ENCODE results near the gene KRTAP10-12. TPM values are rescaled to one million over a fixed set of nuclear protein-coding genes. Genes with fewer than 3 reads are reported as not detected.

The KRTAP10-12 gene
- total and polyA plus RNA-seq, 2 of the 4 experiments (the other 2 are of a cell fraction): not detected

DNA sequence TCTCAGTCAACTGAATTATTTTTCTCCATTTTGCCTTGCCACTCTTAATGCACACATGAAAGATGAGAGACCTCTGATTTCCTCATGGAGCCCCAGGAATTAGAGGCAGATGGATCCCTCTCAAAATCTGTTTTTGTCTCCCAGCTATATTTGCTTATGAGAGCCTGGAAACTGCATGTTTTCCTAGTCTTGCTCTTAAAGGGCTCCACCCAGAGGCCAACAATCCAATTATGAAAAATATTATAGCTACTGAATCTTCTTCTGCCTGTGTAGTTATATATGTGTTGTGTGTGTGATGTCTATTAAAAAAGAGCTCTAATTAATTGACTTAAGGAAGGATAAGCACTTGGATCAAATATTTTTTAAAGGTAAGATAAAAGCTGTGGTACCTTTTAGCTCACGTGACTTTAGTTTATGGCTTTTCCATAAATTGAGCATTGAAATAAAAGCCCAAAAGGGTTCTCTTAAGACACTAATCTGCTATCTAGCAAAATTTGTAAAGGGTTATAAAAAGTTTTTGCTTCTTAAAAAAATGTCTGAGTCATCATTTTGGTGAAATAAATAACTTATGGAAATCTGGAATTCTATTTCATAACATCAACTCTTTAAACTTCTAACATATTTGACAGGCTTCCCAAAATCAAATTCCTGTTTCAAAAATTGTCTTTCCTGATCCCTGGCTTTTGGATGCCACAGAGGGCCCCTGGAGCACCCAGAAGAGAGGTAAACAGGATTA, 45.6 kb downstream of the KRTAP10-12 start:
- H2AFZ ChIP-seq (replicated peaks; ENCODE audit: low read length, poor library complexity): no peak overlapping the region
- H3K4me2 ChIP-seq (ENCODE audit: low read depth, low read length): no peak overlapping the region
- no peak overlapping the region for H3K14ac ChIP-seq (replicated peaks; ENCODE audit: low read depth, low read length)
- H4K8ac ChIP-seq (ENCODE audit: low read depth in 2 of 2, low read length in 2 of 2): no peak overlapping the region
- CTCF ChIA-PET: interaction anchor here (1.0 to 1.4 kb wide), 3 partner anchors 12 to 396 kb away, joined by 3 read pairs; no protein-coding TSS in a partner anchor
- peaks cover 24% of the 10 kb centered on the region for H3K9me3 ChIP-seq (ENCODE audit: control insufficient read depth, insufficient read depth, low read length)
- H3K4ac ChIP-seq (ENCODE audit: low read depth, low read length): no peak overlapping the region
- H3K9ac ChIP-seq (ENCODE audit: low read depth, low read length): no peak overlapping the region
- TF ChIP-seq RAD21 (IDR thresholded peaks at IDR 0.05; ENCODE audit: low read length) (peak; percentile 23; the same call in 1 of the 2 replicates), RCOR1 (IDR thresholded peaks at IDR 0.05; ENCODE audit: insufficient replicate concordance, low read length) (no peak), BHLHE40 (IDR thresholded peaks at IDR 0.05; ENCODE audit: low read depth, low read length) (no peak), MAFK (IDR thresholded peaks at IDR 0.05; ENCODE audit: low read depth, low read length) (peak; percentile 83)
- TF ChIP-seq, protein P1, sequence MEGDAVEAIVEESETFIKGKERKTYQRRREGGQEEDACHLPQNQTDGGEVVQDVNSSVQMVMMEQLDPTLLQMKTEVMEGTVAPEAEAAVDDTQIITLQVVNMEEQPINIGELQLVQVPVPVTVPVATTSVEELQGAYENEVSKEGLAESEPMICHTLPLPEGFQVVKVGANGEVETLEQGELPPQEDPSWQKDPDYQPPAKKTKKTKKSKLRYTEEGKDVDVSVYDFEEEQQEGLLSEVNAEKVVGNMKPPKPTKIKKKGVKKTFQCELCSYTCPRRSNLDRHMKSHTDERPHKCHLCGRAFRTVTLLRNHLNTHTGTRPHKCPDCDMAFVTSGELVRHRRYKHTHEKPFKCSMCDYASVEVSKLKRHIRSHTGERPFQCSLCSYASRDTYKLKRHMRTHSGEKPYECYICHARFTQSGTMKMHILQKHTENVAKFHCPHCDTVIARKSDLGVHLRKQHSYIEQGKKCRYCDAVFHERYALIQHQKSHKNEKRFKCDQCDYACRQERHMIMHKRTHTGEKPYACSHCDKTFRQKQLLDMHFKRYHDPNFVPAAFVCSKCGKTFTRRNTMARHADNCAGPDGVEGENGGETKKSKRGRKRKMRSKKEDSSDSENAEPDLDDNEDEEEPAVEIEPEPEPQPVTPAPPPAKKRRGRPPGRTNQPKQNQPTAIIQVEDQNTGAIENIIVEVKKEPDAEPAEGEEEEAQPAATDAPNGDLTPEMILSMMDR (conservative IDR thresholded peaks at IDR 0.05; ENCODE audit: low read depth, low read length): 0 out of 2 replicates have a peak, but pooled peaks have one; percentile 17
- TF ChIP-seq, protein P2, sequence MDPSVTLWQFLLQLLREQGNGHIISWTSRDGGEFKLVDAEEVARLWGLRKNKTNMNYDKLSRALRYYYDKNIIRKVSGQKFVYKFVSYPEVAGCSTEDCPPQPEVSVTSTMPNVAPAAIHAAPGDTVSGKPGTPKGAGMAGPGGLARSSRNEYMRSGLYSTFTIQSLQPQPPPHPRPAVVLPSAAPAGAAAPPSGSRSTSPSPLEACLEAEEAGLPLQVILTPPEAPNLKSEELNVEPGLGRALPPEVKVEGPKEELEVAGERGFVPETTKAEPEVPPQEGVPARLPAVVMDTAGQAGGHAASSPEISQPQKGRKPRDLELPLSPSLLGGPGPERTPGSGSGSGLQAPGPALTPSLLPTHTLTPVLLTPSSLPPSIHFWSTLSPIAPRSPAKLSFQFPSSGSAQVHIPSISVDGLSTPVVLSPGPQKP (IDR thresholded peaks at IDR 0.05; ENCODE audit: borderline replicate concordance, low read depth, low read length): no peak
- POLR2A ChIA-PET (ENCODE audit: unreplicated experiment): no interaction called here
- no peak overlapping the region for H2BK5ac ChIP-seq (ENCODE audit: low read depth, low read length, poor library complexity, severe bottlenecking)
- H2BK15ac ChIP-seq (ENCODE audit: low read depth, low read length): no peak overlapping the region
- dilution Hi-C loops (cut with HindIII; ENCODE audit: low sequenced_read_pairs, unreplicated experiment): no loop called here
- no peak overlapping the region for H3K56ac ChIP-seq (ENCODE audit: extremely low read depth, insufficient read depth, low read length)
- H2BK20ac ChIP-seq (ENCODE audit: low read depth, low read length): no peak overlapping the region
- intact Hi-C loops (cut with micrococcal nuclease): no loop called here
- H3K36me3 ChIP-seq (ENCODE audit: control insufficient read depth, insufficient read depth, low read length): no peaks in the 10 kb centered on the region
- H3K79me1 ChIP-seq (ENCODE audit: low read depth in 1 of 2, low read length in 2 of 2): no peaks in the 10 kb centered on the region
- ATAC-seq (ENCODE audit: low read depth) (no peak), DNase-seq (peak; percentile 4)
- no peaks in the 10 kb centered on the region for H4K20me1 ChIP-seq (ENCODE audit: insufficient read depth, low read length)
- H3K23ac ChIP-seq (ENCODE audit: low read depth, low read length): no peak overlapping the region
- no peak overlapping the region for H2BK120ac ChIP-seq (ENCODE audit: low read depth, low read length)
- H3K27ac ChIP-seq (ENCODE audit: insufficient read depth, low read length): no peak overlapping the region
- H3K27me3 ChIP-seq (ENCODE audit: control insufficient read depth, insufficient read depth, low read length): peaks cover 12% of the 10 kb centered on the region
- in situ Hi-C loops (cut with MboI; ENCODE audit: low sequenced_read_pairs): no loop called here
- H2AK9ac ChIP-seq (replicated peaks; ENCODE audit: low read depth, low read length, poor library complexity): no peak overlapping the region
- no peak overlapping the region for H2AK5ac ChIP-seq (ENCODE audit: low read depth, low read length)
- no CpG with 5 or more reads among the region's 1 CpG for WGBS, 2 experiments (ENCODE audit: extremely low coverage in 2 of 2, insufficient read length in 1 of 2)
- H3K4me1 ChIP-seq (ENCODE audit: control insufficient read depth, insufficient read depth, low read length): no peaks in the 10 kb centered on the region
- no peak overlapping the region for H3K18ac ChIP-seq (ENCODE audit: low read depth, low read length)
- H3K4me3 ChIP-seq (ENCODE audit: insufficient read depth, low read depth, low read length): no peak overlapping the region
- BruUV-seq (replicated peaks): no TSS peak
- no peak overlapping the region for H4K91ac ChIP-seq (ENCODE audit: insufficient read depth, low read depth, low read length)
- no peak overlapping the region for H4K5ac ChIP-seq (ENCODE audit: low read depth, low read length)
- H3K9me1 ChIP-seq (ENCODE audit: insufficient read depth, low read length): no peaks in the 10 kb centered on the region
